H1 (cell line): Measurements from ENCODE around the gene CFAP53. TPM values are rescaled to one million over a fixed set of nuclear protein-coding genes. Genes with fewer than 3 reads are reported as not detected.

Source experiments
- NRF1 ChIP-seq: IDR thresholded peaks from 2 replicates; pipeline ENCODE4 v1.6.1; 2011; ENCODE audit warnings: mild to moderate bottlenecking, low read depth, low read length, improper control_type of control experiment
- RAD21 ChIP-seq, 2 experiments: IDR thresholded peaks in 1 of 2; conservative IDR thresholded peaks in 1 of 2; 2 replicates each; pipeline ENCODE4 v1.6.1; 2011; ENCODE audit warnings: low read depth in 2 of 2, low read length in 2 of 2, improper control_type of control experiment in 1 of 2, inconsistent platforms in 1 of 2, mild to moderate bottlenecking in 1 of 2, moderate library complexity in 1 of 2
- SAP30 ChIP-seq: fragments of 300-600 bp; sonication (generic); IDR thresholded peaks from 2 replicates; pipeline ENCODE4 v1.7.1; 2012; ENCODE audit warnings: low read length, moderate library complexity, mild to moderate bottlenecking, inconsistent platforms; ENCODE audit not compliant: insufficient read depth, insufficient replicate concordance
- SRF ChIP-seq: IDR thresholded peaks from 2 replicates; pipeline ENCODE4 v1.6.1; 2011; ENCODE audit warnings: mild to moderate bottlenecking, low read depth, low read length, moderate library complexity
- SUZ12 ChIP-seq: fragments of 200-600 bp; sonication (generic); IDR thresholded peaks from 2 replicates; pipeline ENCODE4 v1.6.1; 2012; ENCODE audit warnings: mild to moderate bottlenecking, inconsistent platforms, low read length, moderate library complexity, mixed read lengths
- ZNF274 ChIP-seq: IDR thresholded peaks from 2 replicates; pipeline ENCODE4 v1.7.0; 2012; ENCODE audit warnings: low read length, borderline replicate concordance; ENCODE audit errors: extremely low read depth
- polyA plus RNA-seq, 7 experiments: library from polyadenylated mRNA; depleted of rRNA in 3 of 7; stranded (reverse) in 5 of 7; unstranded in 2 of 7; fragments of >200 nt in 5 of 7; fragments of 200-250 nt in 2 of 7; gene quantifications; 1 replicate in 5 of 7; 2 replicates in 1 of 7; 4 replicates in 1 of 7; pipeline versions ENCODE4 v1.2.1 to v1.2.3, GENCODE V29; 2011 to 2013; ENCODE audit warnings: missing spikeins in 2 of 7, mixed read lengths in 2 of 7
- total RNA-seq: library from RNA; stranded (reverse); fragmentation: NEBNext Ultra II Directional; extraction: Animal tissue kit (Norgen Biotek cat#: 25700); gene quantifications from 2 replicates; pipeline ENCODE4 v1.2.1, GENCODE V29; 2021
- TF ChIP-seq, protein P1 (sequence below): IDR thresholded peaks from 2 replicates; pipeline ENCODE4 v1.6.1; 2011; ENCODE audit warnings: low read depth, mild to moderate bottlenecking, low read length; ENCODE audit not compliant: insufficient read depth

The CFAP53 gene
- total and polyA plus RNA-seq, 2 of the 8 experiments (the other 6 are each of a cell fraction or from before 2014, with no cell fraction given): 0.08 to 0.30 TPM

DNA sequence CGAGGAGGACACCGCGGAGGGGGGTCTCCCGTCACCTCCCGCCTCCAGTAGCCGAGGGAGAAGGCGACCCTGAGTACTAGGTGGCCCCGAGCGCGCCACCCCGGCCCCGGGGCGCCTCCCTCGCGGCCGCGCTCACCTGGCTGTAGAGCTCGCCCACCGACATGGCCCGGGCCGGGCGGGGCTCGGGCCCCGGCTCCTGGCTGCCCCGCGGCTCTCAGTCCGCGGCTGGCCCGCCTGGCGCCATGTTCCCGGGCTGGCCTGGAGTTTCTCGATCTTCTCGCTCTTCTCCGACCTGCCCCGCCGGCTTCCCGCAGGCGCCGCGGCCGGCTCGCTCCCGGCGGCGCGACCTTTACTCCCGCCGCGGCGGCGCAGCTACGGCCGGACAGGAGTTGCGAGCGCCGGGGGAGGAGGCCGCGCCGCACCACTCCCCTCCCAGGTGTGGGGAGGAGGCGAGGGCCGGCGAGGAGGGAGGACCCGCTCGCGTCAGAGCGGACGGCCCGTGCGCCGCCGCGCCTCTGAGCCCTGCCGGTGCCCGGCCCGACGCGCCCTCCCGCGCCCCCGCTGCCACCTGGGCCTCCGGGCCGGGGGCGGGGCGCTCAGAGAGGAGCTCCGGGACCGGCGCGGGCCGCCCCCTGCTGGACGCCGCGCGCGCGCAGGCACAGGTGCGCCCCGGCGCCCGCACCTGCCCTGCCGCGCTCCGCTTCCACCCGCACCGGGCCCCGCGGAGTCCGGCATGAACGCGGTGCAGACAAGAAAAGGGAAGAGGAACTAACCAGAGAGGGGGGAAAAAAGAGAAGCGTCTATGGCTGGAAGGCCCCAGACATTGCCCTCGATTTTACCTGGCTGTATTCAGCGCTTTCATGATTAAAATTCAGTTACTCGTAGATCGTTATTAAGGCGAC is 71.4 kb downstream of the CFAP53 start, which contains the start of gene MYO5B (continued):
- TF ChIP-seq RAD21 (IDR thresholded peaks at IDR 0.05 in 1 of 2, conservative IDR thresholded peaks at IDR 0.05 in 1 of 2; ENCODE audit: low read depth in 2 of 2, low read length in 2 of 2) (peak; percentile 34 to 75; a peak in 3 of 4 replicates), SRF (no peak), NRF1 (no peak), SUZ12 (no peak), ZNF274 (no peak), SAP30 (no peak)
- TF ChIP-seq, protein P1, sequence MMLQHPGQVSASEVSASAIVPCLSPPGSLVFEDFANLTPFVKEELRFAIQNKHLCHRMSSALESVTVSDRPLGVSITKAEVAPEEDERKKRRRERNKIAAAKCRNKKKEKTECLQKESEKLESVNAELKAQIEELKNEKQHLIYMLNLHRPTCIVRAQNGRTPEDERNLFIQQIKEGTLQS: no peak
